Astrocyte (in vitro differentiated cells and primary cell): ENCODE results near the gene TMEM154.

Experiments used
- EZH2 ChIP-seq: IDR thresholded peaks from 2 replicates; pipeline ENCODE4 v1.6.1; 2012; ENCODE audit warnings: mild to moderate bottlenecking, low read length, inconsistent platforms; ENCODE audit not compliant: insufficient read depth
- TF ChIP-seq, protein P1 (sequence below): IDR thresholded peaks from 2 replicates; pipeline ENCODE4 v1.5.1; 2011; ENCODE audit warnings: low read depth, mild to moderate bottlenecking, inconsistent platforms, low read length, moderate library complexity; ENCODE audit not compliant: insufficient read depth

DNA sequence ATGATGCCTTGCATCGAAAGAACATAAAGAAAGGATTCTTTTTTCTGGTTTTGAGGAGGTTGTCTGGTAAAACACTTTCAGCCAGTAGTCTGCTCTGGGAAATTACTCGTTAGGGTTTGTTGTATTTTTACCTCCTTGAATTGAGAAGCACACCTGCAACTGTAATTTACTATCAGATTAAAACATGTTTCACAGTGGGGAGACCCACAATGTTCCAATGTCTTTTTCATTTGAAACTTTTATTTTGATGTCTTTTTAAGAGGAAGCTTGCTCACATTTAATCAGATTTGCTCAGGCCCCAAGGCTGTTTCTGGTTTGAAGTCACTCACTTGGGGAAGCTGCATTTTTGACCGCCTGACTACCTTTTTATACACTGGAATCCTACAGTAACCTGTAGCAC, 12.0 kb downstream of the TMEM154 start:
- TF ChIP-seq, protein P1, sequence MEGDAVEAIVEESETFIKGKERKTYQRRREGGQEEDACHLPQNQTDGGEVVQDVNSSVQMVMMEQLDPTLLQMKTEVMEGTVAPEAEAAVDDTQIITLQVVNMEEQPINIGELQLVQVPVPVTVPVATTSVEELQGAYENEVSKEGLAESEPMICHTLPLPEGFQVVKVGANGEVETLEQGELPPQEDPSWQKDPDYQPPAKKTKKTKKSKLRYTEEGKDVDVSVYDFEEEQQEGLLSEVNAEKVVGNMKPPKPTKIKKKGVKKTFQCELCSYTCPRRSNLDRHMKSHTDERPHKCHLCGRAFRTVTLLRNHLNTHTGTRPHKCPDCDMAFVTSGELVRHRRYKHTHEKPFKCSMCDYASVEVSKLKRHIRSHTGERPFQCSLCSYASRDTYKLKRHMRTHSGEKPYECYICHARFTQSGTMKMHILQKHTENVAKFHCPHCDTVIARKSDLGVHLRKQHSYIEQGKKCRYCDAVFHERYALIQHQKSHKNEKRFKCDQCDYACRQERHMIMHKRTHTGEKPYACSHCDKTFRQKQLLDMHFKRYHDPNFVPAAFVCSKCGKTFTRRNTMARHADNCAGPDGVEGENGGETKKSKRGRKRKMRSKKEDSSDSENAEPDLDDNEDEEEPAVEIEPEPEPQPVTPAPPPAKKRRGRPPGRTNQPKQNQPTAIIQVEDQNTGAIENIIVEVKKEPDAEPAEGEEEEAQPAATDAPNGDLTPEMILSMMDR, result no peak
- TF ChIP-seq EZH2, result no peak
